MV-4-11 (cell line): ENCODE measurements around the gene THSD8.
"Not testable (repeated sequence)": the region's sequence is repeated elsewhere in the genome, so short reads cannot be mapped to it uniquely, and the experiment has no call there.

Experiments used
- DNase-seq: peaks from one replicate; lab custom pipeline; 2025; lab: John Stamatoyannopoulos, UW

THSD8 gene

DNA sequence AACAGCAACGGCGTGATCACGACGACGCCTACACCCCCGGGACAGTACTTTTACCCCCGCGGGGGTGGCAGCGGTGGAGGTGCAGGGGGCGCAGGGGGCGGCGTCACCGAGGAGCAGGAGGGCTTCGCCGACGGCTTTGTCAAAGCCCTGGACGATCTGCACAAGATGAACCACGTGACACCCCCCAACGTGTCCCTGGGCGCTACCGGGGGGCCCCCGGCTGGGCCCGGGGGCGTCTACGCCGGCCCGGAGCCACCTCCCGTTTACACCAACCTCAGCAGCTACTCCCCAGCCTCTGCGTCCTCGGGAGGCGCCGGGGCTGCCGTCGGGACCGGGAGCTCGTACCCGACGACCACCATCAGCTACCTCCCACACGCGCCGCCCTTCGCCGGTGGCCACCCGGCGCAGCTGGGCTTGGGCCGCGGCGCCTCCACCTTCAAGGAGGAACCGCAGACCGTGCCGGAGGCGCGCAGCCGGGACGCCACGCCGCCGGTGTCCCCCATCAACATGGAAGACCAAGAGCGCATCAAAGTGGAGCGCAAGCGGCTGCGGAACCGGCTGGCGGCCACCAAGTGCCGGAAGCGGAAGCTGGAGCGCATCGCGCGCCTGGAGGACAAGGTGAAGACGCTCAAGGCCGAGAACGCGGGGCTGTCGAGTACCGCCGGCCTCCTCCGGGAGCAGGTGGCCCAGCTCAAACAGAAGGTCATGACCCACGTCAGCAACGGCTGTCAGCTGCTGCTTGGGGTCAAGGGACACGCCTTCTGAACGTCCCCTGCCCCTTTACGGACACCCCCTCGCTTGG, 9.6 kb upstream of the THSD8 start:
- peak; percentile 78 for DNase-seq

DNA sequence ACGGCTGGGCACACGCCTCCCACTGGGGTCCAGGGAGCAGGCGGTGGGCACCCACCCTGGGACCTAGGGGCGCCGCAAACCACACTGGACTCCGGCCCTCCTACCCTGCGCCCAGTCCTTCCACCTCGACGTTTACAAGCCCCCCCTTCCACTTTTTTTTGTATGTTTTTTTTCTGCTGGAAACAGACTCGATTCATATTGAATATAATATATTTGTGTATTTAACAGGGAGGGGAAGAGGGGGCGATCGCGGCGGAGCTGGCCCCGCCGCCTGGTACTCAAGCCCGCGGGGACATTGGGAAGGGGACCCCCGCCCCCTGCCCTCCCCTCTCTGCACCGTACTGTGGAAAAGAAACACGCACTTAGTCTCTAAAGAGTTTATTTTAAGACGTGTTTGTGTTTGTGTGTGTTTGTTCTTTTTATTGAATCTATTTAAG, 9.0 kb upstream of the THSD8 start:
- no peak for DNase-seq

DNA sequence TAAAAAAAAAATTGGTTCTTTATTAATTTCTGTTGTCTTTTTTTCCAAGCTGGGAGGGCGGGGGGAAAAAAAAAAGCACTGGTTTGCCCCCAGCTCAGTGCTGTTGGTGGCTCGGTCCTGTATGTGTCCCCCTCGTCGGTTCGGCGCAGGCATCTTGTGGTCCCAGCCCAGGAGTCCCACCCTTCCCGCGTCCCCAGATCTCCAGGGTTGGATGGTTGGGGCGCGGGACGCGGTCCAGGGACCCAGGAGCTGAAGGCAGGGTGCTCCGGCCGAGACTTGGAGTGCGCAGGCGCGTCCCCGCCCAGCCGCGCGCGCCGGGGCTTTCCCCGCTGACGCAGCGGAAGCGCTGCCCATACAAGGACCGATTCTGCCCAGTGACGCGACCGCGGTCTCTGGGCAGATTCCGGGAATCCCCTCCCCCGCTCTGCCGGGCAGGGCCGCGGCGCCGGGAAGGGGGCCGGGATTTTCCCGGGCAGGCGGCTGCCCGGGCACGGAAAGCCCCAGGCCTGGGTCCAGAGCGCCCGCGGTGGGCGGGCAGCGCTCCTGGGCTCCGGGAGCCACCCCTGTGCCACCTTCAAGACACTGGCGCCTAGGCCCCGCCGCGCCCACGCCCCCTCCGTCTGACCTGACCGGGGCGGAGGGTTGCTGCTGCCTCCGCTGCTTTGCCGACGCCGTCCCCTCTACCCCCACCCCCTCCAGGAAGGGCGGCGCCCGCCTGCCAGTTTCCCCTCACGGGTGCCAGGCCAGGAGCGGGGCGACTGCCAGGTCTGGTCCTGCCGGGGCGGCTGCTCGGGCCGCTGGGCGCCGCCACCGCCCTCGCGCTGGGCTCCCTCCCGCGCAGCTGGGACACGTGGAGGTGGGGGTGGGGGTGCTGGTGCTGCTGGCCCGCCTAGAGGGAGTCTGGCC, 8.3 kb upstream of the THSD8 start:
- DNase-seq: peak; percentile 93

GRCh38 chr19:12794196-12794941, 7.5 kb upstream of the THSD8 start:
- DNase-seq: no peak

DNA sequence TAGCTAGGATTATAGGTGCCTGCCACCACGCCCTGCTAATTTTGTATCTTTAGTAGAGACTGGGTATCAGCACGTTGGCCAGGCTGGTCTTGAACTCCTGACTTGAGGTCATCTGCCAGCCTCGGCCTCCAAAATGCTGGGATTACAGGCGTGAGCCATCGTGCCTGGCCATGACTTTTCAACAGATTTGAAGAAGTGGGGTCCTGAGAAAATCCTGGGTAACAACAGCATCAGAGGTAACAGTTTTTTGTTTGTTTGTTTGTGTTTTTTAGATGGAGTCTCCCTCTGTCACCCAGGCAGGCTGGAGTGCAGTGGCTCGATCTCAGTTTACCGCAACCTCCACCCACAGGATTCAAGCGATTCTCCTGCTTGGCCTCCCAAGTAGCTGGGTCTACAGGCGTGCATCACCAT, 6.9 kb upstream of the THSD8 start:
- DNase-seq: no peak

DNA sequence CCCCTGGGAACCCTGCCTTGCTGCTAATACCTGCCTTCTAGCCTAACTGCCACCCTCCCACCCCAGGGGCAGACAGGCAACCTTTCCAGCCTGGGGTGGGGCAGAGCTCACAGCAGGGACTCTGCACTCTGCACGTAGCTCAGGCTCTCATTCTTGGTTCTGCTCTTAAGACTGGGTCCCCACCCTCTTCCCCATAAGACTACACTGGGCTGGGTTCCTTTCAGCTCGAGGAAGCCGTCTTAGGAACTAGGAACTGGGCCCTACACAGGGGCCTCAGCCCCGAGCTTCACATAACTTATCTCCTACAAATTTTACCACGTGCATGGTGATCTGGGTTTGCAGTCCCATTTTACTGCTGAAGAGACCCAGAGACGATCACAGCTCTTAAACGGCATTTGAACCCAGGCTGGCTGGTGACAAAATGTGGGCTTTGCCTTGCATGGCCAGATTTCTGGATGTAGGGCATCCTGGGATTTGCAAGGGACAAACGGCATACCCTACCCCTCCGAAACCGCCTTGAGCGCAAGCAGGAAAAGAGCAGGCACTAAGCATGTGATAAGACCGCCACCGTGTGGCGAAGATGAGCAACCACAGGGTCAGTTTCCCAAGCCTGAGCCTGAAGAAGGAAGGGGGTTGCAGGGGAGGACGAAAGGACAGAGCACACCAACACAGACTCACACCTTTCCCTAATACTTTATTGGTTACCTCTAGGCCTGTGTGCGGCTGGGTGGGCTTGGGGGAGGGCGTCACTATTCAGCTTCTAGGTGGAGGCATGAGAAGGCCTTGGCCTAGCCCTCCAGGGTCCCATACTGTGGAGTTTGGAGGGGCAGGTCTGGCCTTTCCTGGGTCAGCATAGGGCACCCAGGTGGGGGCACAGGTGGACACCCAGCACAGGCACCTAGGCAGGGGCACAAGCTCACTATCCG, 5.5 kb upstream of the THSD8 start:
- DNase-seq: peak; percentile 83

DNA sequence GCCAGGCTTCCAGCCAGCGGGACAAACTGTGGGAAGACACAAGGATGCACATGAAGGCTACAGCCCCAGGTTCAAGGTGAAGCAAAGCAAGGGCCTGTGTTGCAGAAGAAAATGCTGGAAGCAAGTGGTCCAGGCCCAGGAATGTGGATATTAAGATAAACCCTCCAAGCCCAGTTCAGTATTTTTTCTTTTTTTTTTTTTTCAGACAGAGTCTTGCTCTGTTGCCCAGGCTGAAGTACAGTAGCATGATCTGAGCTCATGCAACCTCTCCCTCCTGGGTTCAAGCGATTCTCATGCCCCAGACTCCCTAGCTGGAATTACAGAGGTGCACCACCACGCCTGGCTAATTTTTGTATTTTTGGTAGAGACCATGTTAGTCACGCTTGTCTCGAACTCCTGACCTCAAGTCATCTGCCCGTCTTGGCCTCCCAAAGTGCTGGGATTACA, 4.7 kb upstream of the THSD8 start:
- no peak for DNase-seq

- not testable (repeated sequence) for DNase-seq
Measured at GRCh38 chr19:12797607-12798006, 4.3 kb upstream of the THSD8 start.

DNA sequence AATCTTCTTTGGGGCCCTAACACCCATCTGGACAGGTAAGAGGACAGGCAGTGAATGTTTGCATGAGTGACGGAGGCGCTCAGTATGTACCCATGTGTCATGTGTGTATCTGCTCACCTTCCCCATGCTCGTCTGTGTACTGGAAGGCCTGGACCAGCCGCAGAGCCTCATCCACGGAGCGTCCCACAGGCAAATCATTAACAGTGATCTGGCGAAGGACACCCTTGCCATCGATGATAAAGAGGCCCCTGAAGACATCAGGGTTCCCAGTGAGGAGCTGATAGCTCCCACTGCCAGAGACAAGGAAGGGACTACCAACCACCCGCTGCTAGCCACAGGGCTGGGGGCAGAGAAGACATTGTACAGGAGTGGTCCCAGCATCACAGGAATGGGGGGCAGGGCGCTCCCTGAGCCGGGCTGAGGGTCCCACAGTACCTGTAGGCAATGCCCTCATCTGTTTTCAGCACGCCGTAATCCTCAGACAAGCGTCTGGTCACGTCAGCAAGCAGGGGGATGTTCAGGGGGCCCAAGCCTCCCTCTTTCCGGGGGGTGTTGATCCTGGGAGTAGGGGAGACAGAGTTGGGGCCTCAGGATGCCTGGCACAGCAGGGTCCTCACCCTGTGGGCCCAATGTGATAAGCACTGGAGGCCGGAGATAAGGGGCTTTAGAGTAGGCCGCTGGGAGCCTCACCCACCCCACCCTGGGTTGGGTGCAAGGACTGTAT, 2.0 kb upstream of the THSD8 start:
- no peak for DNase-seq

DNA sequence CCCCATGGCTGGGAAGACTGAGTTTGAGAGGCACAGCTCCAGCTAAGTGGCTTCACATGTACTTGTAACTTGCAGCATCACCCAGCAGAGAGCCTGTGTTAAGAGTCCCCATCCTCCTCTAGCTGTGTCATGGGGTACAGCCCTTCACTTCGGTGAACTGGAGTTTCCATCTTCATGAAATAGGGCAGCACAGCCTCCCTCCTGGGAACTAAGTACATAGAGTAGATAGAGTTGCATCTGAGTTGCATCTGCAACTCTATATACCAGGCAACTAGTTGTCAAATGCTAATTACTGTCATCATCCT, 1.5 kb upstream of the THSD8 start:
- DNase-seq: no peak

DNA sequence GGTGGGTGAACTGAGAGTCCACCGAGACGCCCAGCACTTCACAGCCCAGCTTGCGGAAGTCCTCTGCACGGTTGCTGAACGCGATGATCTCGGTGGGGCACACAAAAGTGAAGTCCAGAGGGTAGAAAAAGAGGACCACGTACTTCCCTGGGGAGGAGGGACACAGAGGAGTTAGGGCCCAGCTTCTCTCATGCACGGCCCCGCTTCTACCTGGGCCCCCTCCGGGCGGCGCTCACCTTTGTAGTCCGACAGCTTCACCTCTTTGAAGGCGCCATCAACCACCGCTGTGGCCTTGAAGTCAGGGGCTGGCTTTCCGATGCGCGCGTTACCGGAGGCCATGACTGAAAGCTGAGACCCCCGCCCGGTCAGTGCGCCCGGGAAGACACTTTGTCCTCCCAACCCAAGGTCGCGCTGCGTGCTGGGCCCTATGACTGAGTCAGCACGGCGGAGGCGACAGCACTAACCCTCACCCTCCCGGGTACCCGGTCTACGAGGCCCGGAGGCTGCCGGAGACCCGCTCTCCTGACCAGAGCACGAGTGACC, 875 bp upstream of the THSD8 start:
- DNase-seq: no peak

GRCh38 chr19:12802267-12803106, 618 bp downstream of the THSD8 start:
- DNase-seq: no peak

DNA sequence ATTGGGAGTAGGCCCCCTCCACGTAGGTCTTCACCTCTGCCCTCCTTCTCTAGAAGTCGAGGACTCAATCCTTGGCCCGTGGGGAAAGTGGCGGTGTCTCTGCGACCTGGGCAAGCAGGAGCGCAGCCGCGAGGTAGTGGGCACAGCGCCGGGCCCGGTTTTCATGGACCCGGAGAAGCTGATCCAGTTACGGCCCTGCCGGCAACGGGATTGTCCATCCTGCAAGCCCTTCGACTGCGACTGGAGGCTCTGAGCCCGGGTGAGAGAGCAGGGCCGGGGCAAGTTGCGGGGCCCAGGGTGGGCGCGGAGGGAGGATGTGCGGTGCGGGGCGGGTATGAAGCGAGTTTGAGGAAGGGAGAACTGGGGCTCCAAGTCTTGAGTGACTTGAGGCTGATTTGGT, 2.2 kb downstream of the THSD8 start:
- no peak for DNase-seq

- peak; percentile 90 for DNase-seq
Measured at GRCh38 chr19:12806242-12807081, 4.6 kb downstream of the THSD8 start, which contains the start of gene RNASEH2A. Gene RNASEH2A (plus strand): TSS chr19:12806584. CDS start chr19:12806674, 90 bp downstream.

- no peak for DNase-seq
Measured at GRCh38 chr19:12815088-12815487, 13.2 kb downstream of the THSD8 start.

DNA sequence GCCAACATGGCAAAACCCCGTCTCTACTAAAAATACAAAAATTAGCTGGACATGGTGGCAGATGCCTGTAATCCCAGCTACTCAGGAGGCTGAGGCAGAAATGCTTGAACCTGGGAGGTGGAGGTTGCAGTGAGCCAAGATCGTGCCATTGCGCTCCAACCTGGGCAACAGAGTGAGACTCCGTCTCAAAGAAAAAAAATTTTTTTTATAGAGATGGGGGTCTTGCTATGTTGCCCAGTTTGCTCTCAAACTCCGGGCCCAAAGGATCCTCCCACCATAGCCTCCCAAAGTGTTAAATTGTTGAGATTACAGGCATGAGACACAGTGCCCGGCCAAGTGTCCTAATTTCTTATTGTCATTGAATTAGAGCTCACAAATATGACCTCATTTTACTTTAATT, 15.3 kb downstream of the THSD8 start:
- DNase-seq: not testable (repeated sequence)

DNA sequence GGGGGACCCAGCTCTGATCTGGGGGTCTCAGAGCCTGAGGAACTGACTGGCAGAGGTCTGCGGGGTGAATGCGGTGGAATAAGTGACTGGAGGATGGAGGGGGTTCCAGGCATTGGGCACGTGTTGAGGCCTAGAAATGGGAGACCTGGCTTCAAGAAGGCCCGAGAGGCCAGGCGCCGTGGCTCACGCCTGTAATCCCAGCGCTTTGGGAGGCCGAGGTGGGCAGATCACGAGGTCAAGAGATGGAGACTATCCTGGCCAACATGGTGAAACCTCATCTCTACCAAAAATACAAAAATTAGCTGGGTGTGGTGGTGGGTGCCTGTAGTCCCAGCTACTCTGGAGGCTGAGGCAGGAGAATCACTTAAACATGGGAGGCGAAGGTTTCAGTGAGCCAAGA, 15.9 kb downstream of the THSD8 start:
- DNase-seq: not testable (repeated sequence)

- DNase-seq: no peak
Measured at GRCh38 chr19:12821761-12822160, 19.9 kb downstream of the THSD8 start.
